HepG2 (cell line): ENCODE results near the gene ADAMTS8. TPM values are rescaled to one million over a fixed set of nuclear protein-coding genes. Genes with fewer than 3 reads are reported as not detected.

ENCODE experiments used
- GRHL1 ChIP-seq: sonication (generic); formaldehyde crosslinking; conservative IDR thresholded peaks from 2 replicates; pipeline ENCODE4 v1.8.0; 2022; ENCODE audit warnings: missing genetic modification reagents
- HES4 ChIP-seq: sonication (generic); formaldehyde crosslinking; IDR thresholded peaks from 2 replicates; pipeline ENCODE4 v1.9.0; 2021; ENCODE audit warnings: mild to moderate bottlenecking, missing genetic modification reagents, borderline replicate concordance
- HNRNPL ChIP-seq: fragments of 200-400 bp; formaldehyde crosslinking; IDR thresholded peaks from 2 replicates; pipeline ENCODE4 v1.6.1; 2017; ENCODE audit warnings: mild to moderate bottlenecking, low read depth, low read length
- KIAA2018 ChIP-seq: sonication (generic); formaldehyde crosslinking; IDR thresholded peaks from 2 replicates; pipeline ENCODE4 v1.5.0; 2020; ENCODE audit warnings: mild to moderate bottlenecking, missing genetic modification reagents, borderline replicate concordance
- PPARG ChIP-seq: conservative IDR thresholded peaks from 2 replicates; pipeline ENCODE4 v1.6.1; 2016; ENCODE audit warnings: missing biosample characterization, missing genetic modification reagents
- SAP130 ChIP-seq: IDR thresholded peaks from 2 replicates; pipeline ENCODE4 v1.6.1; 2016; ENCODE audit warnings: low read depth
- YEATS2 ChIP-seq: sonication (generic); formaldehyde crosslinking; IDR thresholded peaks from 2 replicates; pipeline ENCODE4 v1.4.0; 2020; ENCODE audit warnings: missing genetic modification reagents, borderline replicate concordance
- ZC3H4 ChIP-seq: sonication (generic); formaldehyde crosslinking; IDR thresholded peaks from 2 replicates; pipeline ENCODE4 v1.4.0; 2020; ENCODE audit warnings: missing genetic modification reagents, borderline replicate concordance
- ZNF232 ChIP-seq: sonication (generic); formaldehyde crosslinking; IDR thresholded peaks from 2 replicates; pipeline ENCODE4 v1.4.0; 2020; ENCODE audit warnings: missing genetic modification reagents, borderline replicate concordance
- ZNF34 ChIP-seq: sonication (generic); formaldehyde crosslinking; IDR thresholded peaks from 2 replicates; pipeline ENCODE4 v1.4.0; 2020; ENCODE audit warnings: mild to moderate bottlenecking, missing genetic modification reagents, borderline replicate concordance
- polyA plus RNA-seq, 8 experiments: library from polyadenylated mRNA; depleted of rRNA in 3 of 8; stranded (reverse) in 7 of 8; unstranded in 1 of 8; fragments of >200 nt; fragmentation: Illumina TruSeq in 4 of 8; extraction: Trizol in 4 of 8; gene quantifications; 2 replicates each; pipeline versions ENCODE4 v1.2.1 to v1.2.3, GENCODE V29; 2011 to 2016; ENCODE audit warnings: low read depth in 4 of 8, missing spikeins in 1 of 8, mixed read lengths in 1 of 8; ENCODE audit not compliant: insufficient read depth in 1 of 8
- total RNA-seq, 5 experiments: library from RNA; depleted of rRNA; stranded (reverse); fragments of >200 nt; fragmentation: Illumina TruSeq; extraction: Trizol; gene quantifications; 2 replicates each; pipeline ENCODE4 v1.2.3, GENCODE V29; 2016; ENCODE audit warnings: low read depth in 1 of 5
- TF ChIP-seq, protein P1 (sequence below): sonication (generic); formaldehyde crosslinking; conservative IDR thresholded peaks from 2 replicates; pipeline ENCODE4 v1.4.0; 2020; ENCODE audit warnings: mild to moderate bottlenecking, missing genetic modification reagents, moderate library complexity
- TF ChIP-seq, protein P2 (sequence below): sonication (generic); formaldehyde crosslinking; IDR thresholded peaks from 2 replicates; pipeline ENCODE4 v1.5.0; 2020; ENCODE audit warnings: missing genetic modification reagents, mild to moderate bottlenecking, borderline replicate concordance

The ADAMTS8 gene
- total and polyA plus RNA-seq, 2 of the 13 experiments (the other 11 are each of a cell fraction or from before 2014, with no cell fraction given): not detected

DNA sequence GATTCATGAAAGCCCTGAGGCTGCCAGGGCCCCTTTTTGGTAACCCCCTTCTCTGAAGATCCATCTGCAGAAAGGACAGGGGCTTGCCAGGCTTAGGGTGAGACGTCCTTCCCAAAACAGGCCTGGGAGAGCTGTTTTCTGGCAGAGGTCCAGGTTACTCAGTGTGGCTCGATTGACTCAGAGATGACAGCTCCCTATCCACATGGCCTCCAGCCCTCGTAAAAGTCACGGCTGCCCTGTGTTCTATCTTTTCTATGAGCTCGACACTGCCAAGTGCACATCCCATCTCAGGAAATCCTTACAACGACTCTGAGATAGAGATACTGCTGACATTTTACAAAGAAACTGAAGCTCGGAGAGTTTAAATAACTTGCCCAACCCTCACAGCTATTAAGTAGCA is 20.4 kb downstream of the ADAMTS8 start (continued):
- no peak for TF ChIP-seq KIAA2018 (CRISPR knock-in tag)
- TF ChIP-seq GRHL1: no peak
- TF ChIP-seq YEATS2 (CRISPR knock-in tag): no peak
- TF ChIP-seq HES4 (CRISPR knock-in tag): no peak
- TF ChIP-seq HNRNPL: no peak
- TF ChIP-seq ZNF232 (CRISPR knock-in tag): no peak
- no peak for TF ChIP-seq PPARG
- TF ChIP-seq, protein P1, sequence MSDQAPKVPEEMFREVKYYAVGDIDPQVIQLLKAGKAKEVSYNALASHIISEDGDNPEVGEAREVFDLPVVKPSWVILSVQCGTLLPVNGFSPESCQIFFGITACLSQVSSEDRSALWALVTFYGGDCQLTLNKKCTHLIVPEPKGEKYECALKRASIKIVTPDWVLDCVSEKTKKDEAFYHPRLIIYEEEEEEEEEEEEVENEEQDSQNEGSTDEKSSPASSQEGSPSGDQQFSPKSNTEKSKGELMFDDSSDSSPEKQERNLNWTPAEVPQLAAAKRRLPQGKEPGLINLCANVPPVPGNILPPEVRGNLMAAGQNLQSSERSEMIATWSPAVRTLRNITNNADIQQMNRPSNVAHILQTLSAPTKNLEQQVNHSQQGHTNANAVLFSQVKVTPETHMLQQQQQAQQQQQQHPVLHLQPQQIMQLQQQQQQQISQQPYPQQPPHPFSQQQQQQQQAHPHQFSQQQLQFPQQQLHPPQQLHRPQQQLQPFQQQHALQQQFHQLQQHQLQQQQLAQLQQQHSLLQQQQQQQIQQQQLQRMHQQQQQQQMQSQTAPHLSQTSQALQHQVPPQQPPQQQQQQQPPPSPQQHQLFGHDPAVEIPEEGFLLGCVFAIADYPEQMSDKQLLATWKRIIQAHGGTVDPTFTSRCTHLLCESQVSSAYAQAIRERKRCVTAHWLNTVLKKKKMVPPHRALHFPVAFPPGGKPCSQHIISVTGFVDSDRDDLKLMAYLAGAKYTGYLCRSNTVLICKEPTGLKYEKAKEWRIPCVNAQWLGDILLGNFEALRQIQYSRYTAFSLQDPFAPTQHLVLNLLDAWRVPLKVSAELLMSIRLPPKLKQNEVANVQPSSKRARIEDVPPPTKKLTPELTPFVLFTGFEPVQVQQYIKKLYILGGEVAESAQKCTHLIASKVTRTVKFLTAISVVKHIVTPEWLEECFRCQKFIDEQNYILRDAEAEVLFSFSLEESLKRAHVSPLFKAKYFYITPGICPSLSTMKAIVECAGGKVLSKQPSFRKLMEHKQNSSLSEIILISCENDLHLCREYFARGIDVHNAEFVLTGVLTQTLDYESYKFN (CRISPR knock-in tag): no peak
- no peak for TF ChIP-seq ZNF34
- TF ChIP-seq, protein P2, sequence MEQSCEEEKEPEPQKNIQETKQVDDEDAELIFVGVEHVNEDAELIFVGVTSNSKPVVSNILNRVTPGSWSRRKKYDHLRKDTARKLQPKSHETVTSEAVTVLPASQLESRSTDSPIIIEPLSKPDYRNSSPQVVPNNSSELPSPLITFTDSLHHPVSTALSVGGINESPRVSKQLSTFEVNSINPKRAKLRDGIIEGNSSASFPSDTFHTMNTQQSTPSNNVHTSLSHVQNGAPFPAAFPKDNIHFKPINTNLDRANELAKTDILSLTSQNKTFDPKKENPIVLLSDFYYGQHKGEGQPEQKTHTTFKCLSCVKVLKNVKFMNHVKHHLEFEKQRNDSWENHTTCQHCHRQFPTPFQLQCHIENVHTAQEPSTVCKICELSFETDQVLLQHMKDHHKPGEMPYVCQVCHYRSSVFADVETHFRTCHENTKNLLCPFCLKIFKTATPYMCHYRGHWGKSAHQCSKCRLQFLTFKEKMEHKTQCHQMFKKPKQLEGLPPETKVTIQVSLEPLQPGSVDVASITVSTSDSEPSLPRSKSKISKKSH (CRISPR knock-in tag): no peak
- TF ChIP-seq ZC3H4 (CRISPR knock-in tag): no peak
- no peak for TF ChIP-seq SAP130 (CRISPR knock-in tag)
